ENCODE results near the gene RCBTB2.
A peak's percentile ranks its signal among the peaks of the same experiment; 100 is the strongest.
"Not testable (repeated sequence)": the region's sequence is repeated elsewhere in the genome, so short reads cannot be mapped to it uniquely, and the experiment has no call there.

RCBTB2 gene

DNA sequence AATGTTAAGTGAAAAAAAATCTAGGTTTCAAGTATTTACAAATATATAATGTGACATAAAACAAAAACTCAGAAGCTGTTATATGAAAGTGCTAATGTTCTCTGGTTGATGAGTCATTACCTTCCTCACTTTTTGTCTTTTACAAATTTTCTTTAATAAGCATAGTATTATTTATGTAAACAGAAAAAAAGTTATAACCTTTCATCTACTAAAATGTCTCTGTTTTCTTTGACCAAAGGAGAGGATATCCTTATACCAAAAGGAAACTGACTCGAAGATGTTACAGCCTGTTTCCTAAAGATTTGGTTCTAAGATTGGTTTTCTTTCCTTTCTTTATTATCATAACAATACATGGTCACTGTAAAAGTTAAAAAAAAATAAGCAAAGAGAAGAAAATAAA lies 38.0 kb downstream of the RCBTB2 start:
- no peak for DNase-seq (ENCODE audit: low read depth)

DNA sequence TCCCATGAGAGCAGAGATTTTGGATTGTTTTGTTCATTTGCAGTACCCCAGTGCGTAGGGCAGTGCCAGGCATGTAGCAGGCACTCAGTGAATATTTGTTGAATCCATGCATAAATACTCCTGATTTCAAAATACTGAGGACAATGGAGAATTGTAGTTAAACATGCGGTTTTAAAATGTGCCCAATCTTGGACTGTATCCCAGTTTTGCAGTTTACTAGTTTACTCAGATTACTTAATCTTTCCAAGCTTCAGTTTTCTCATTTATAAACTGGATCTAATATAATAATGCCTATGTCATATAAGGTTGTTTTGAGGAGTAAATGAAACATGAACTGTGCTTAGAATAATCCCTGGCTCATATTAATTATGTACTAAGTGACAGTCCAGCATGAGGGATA lies 39.0 kb downstream of the RCBTB2 start:
- DNase-seq (ENCODE audit: low read depth), result no peak

- peak; percentile 18 for DNase-seq (ENCODE audit: low read depth)
Measured at GRCh38 chr13:48493066-48493765, 39.7 kb downstream of the RCBTB2 start.

DNA sequence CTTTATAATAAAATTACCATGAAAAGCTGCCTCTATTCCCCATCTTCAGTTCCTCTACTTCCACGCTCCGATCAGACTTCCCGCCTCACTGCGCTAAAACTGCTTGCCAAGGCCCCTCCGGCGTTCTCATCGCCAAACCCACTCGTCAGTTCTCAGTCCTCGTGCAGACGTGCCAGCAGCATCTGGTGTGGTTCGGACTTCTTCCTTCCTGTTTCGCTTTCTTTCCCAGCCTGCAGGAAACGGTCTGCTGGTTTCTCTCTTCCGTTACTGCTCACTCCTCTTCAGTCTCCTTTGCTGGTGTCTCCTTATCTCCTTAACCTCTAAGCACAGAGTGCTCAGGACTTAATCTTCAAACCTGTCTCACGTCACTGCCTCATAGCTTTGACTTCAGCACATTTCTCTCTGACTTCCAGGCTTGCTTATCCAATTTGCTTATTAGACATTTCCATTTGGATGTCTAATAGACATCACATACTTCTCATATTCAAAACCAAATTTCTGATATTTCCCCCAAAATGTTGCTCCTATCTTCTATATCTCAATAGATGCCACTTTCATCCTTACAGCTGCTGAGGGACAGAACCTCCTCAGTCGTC lies 40.3 kb downstream of the RCBTB2 start:
- peak; percentile 51 for DNase-seq (ENCODE audit: low read depth)

GRCh38 chr13:48492096-48492440 lies 40.8 kb downstream of the RCBTB2 start:
- no peak for DNase-seq (ENCODE audit: low read depth)

- no peak for DNase-seq (ENCODE audit: low read depth)
Measured at GRCh38 chr13:48491423-48492095, 41.3 kb downstream of the RCBTB2 start.

- no peak for DNase-seq (ENCODE audit: low read depth)
Measured at GRCh38 chr13:48490241-48490640, 42.6 kb downstream of the RCBTB2 start.

DNA sequence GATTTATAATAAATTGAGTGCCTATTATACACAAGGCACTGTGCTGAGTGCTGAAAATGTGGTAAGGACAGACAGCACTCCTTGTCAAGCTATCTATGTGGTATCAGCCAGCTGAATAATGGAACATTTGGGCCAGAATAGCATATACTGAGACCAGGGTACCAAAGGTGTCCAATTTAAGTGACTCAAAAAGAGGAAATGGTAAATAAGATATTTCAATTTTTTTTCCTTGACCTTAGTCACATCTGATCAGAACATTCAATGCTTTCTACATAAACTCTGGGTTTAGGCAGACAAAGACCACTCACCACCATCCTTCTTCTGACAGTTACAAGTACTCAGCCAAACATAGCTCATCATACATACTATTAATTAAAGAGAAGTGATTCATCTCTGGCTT lies 43.2 kb downstream of the RCBTB2 start:
- no peak for DNase-seq (ENCODE audit: low read depth)

GRCh38 chr13:48488995-48489394 lies 43.9 kb downstream of the RCBTB2 start:
- DNase-seq (ENCODE audit: low read depth), result no peak

GRCh38 chr13:48487968-48488367 lies 44.9 kb downstream of the RCBTB2 start:
- no peak for DNase-seq (ENCODE audit: low read depth)

DNA sequence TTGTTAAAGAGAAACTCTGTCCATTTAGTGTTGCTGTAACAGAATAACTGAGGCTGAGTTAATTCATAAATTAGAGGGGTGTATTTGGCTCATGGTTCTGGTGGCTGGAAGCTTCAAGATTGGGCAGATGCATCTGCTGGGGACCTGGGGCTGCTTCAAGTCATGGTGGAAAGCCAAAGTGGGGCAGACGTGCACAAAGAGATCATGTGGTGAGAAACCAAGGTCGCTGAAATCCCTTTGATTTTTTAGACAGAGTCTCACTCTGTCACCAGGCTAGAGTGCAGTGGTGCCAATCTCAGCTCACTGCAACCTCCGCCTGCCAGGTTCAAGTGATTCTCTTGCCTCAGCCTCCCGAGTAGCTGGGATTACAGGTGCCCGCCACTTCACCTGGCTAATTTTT lies 46.0 kb downstream of the RCBTB2 start:
- no peak for DNase-seq (ENCODE audit: low read depth)

DNA sequence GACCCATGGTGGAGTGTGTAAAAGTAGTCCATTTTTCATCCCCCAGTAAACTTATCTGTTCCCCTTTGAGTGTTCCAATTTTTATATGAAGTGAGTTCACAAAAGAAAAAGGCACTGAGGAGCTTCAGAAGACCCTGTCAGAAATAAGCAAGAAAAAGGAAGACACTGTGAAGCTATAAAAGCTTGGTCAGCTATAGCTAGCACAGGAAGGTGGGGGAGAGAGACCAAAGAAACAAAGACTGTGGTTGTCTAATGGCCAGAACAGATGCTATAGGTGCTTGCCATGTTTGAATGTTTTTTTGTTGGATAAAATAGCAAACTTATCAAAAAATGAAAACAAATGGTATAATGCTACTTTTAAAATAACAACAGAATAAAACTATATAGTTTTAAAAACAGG lies 46.5 kb downstream of the RCBTB2 start:
- no peak for DNase-seq (ENCODE audit: low read depth)

- no peak for DNase-seq (ENCODE audit: low read depth)
Measured at GRCh38 chr13:48485432-48485831, 47.4 kb downstream of the RCBTB2 start.

GRCh38 chr13:48483575-48483974 lies 49.3 kb downstream of the RCBTB2 start:
- no peak for DNase-seq (ENCODE audit: low read depth)

- DNase-seq (ENCODE audit: low read depth), result no peak
Measured at GRCh38 chr13:48478391-48478790, 54.5 kb downstream of the RCBTB2 start.

GRCh38 chr13:48477191-48477855 lies 55.6 kb downstream of the RCBTB2 start:
- DNase-seq (ENCODE audit: low read depth), result no peak

DNA sequence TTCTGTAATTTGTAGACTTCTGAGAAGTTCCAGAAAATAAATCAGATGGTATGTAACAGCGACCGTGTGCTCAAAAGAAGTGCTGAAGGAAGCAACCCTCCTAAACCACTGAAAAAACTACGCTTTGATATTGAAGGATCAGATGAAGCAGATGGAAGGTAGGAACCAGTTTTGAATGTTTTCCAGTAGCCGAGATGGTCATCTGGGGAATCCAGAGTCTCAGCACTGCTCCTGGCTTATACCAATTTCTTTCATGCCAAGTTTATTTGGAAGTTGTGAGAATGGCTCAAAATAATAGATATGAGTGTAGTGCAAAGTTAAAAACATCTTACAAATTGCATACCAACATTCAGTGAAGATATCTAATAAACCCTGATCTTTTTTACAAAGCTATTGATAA lies 56.2 kb downstream of the RCBTB2 start:
- DNase-seq (ENCODE audit: low read depth), result no peak

DNA sequence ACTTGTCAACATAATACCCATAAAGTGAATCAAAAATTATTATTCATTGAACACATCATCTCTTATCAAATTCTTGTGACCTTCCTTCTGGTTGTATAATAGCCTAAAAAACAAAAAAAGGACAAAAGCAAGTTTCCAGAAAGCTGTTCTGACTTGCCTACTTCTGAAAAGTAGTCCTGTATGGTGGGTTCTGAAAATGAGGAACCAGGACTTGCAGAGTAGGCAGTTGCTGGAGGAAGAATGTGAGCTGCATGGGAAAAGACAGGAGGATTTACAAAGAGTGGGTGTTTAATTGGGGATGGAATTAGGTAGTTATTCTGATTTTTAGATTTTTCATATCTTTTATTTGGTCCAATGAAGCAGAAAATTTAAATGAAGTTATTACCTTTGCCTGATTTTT lies 56.7 kb downstream of the RCBTB2 start:
- DNase-seq (ENCODE audit: low read depth), result no peak

GRCh38 chr13:48475230-48475629 lies 57.6 kb downstream of the RCBTB2 start:
- DNase-seq (ENCODE audit: low read depth), result no peak

DNA sequence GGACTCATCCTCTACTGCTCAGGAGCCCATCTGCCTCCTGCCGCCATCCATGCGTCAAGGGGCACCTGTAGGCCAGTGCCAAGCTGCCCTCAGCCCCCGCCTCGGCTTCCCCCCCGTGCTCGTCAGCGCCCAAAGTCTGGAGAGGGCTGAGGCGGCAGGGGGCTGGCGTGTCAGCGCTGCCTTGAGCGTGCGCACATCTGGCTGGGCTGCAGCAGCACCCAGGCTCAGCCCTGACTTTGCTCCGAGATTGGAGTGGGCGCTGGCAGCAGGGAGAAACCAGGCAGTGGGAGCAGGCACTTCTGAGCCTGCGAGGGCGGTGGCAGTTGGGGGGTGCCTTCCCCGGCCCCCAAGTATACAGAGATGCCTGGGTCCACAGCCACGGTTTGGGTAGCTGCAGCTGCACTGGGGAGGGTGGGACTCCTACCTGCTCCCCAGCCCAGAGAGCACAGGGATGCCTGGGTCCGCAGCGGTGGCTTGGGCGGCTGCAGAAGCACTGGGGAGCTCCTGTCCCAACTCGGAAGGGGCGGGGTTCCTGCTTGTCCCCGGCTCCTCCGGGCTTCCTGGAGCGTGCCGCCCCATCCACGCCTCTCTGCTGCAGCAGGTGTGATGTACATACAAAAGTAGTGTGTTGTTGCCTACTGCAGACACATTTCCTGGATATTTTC lies 75.2 kb downstream of the RCBTB2 start:
- DNase-seq (ENCODE audit: low read depth), result no peak

DNA sequence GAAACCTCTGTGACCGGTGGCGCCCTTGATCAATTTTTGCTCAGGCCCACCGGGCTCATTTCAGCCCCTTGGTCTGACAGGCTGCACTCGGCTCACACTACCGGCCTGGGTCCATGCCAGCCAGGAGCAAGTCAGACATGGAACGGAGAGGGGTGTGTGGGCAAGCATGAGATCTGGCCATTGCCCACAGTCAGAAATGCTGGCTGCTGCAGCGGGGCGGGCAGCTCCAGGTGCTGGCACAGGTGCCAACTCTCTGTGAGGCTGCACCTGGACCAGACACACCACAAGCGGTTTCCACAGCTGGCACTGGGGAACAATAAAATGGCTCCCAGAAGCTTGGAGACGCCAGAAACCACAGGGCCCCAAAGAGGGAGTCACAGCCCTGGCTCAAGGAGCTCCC lies 76.3 kb downstream of the RCBTB2 start:
- DNase-seq (ENCODE audit: low read depth), result no peak

GRCh38 chr13:48451196-48451595 lies 81.7 kb downstream of the RCBTB2 start:
- not testable (repeated sequence) for DNase-seq (ENCODE audit: low read depth)

DNA sequence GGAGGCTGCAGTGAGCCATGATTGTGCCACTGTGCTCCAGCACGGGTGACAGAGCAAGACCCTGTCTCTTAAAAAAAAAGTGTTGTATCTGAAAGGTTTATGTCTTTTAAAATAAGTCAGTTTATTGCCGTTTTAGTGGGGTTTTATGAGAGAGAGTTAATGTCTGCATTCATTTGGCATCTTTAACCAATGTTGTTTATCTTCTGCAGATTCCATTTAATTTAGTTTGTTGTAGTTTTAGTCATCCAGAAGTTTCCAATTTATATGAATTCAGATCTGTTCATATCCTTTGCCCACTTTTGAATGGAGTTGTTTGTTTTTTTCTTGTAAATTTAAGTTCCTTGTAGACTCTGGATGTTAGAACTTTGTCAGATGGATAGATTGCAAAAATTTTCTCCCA lies 83.2 kb downstream of the RCBTB2 start:
- DNase-seq (ENCODE audit: low read depth), result no peak

Measured in activated T-cell treated with anti-CD3 and anti-CD28 coated beads for 48 hours (primary cell).